NT2/D1 (cell line): ENCODE data around the gene POTEI.
"Not testable (repeated sequence)": the region's sequence is repeated elsewhere in the genome, so short reads cannot be mapped to it uniquely, and the experiment has no call there.

Experiments
- YY1 ChIP-seq: IDR thresholded peaks from 2 replicates; pipeline ENCODE4 v1.6.1; 2011; ENCODE audit not compliant: insufficient read length, insufficient read depth
- ZNF274 ChIP-seq: IDR thresholded peaks from 2 replicates; pipeline ENCODE4 v1.6.1; 2011; ENCODE audit warnings: mild to moderate bottlenecking, low read depth, low read length

- TF ChIP-seq YY1, ZNF274: not testable (repeated sequence)
Measured at GRCh38 chr2:130511747-130512451, 2.8 kb upstream of the POTEI start.
